Panc1 (cell line): ENCODE measurements around the gene FBXW4. TPM values are rescaled to one million over a fixed set of nuclear protein-coding genes. Genes with fewer than 3 reads are reported as not detected.

ENCODE experiments used
- ATAC-seq: fragments of 200-7000 bp; cut with Tn5 transposase; 2 replicates; pipeline ENCODE4 v1.9.1; 2020; ENCODE audit warnings: mild to moderate bottlenecking, moderate library complexity
- BruUV-seq: library from RNA; stranded (reverse); fragments of 400-500 nt; replicated peaks from 2 replicates; lab custom pipeline; 2021; lab: Mats Ljungman, UMichigan
- CTCF ChIA-PET: fragments of 300-600 bp; sonication (Branson Sonifier 250); formaldehyde crosslinking; loops from one replicate; lab custom pipeline; 2022; ENCODE audit warnings: antibody characterized with exemption; lab: Charles Lee
- POLR2A ChIA-PET: fragments of 300-600 bp; sonication (Branson Sonifier 250); formaldehyde crosslinking; loops from one replicate; lab custom pipeline; 2022; ENCODE audit warnings: antibody characterized with exemption; lab: Charles Lee
- DNase-seq: peaks from one replicate; pipeline ENCODE4 v3.0.0-alpha.2; 2010; ENCODE audit warnings: low read depth, low spot score
- H3K27ac ChIP-seq: 2 replicates; pipeline ENCODE4 v1.5.1; 2011; ENCODE audit warnings: mild to moderate bottlenecking, low read length, inconsistent platforms
- H3K27me3 ChIP-seq: fragments of 200-500 bp; sonication (Bioruptor generic); 2 replicates; pipeline ENCODE4 v1.6.0; 2014; ENCODE audit warnings: low read length, inconsistent platforms; ENCODE audit not compliant: control insufficient read depth, insufficient read depth
- H3K36me3 ChIP-seq: fragments of 200-500 bp; sonication (Bioruptor generic); 2 replicates; pipeline ENCODE4 v1.5.1; 2014; ENCODE audit warnings: inconsistent platforms, mild to moderate bottlenecking, low read length, moderate library complexity; ENCODE audit not compliant: control insufficient read depth, insufficient read depth
- H3K4me1 ChIP-seq: 2 replicates; pipeline ENCODE4 v1.5.1; 2011; ENCODE audit warnings: inconsistent platforms, mild to moderate bottlenecking, low read length, moderate library complexity; ENCODE audit not compliant: control insufficient read depth, insufficient read depth
- H3K4me3 ChIP-seq, 2 experiments: 2 replicates each; pipeline ENCODE4 v1.5.1; 2011 to 2012; ENCODE audit warnings: low read depth in 2 of 2, low read length in 2 of 2, mild to moderate bottlenecking in 2 of 2, inconsistent platforms in 1 of 2, moderate library complexity in 1 of 2
- H3K9me3 ChIP-seq: fragments of 200-500 bp; sonication (Bioruptor generic); 2 replicates; pipeline ENCODE4 v1.5.1; 2014; ENCODE audit warnings: low read depth, mild to moderate bottlenecking, inconsistent platforms, low read length, moderate library complexity; ENCODE audit not compliant: control insufficient read depth, insufficient read depth
- CTCF ChIP-seq: fragments of 450-650 bp; IDR thresholded peaks from 2 replicates; pipeline ENCODE4 v1.5.1; 2017; ENCODE audit warnings: mild to moderate bottlenecking
- POLR2AphosphoS5 ChIP-seq: IDR thresholded peaks from 2 replicates; pipeline ENCODE4 v1.6.1; 2012; ENCODE audit warnings: mild to moderate bottlenecking, low read depth, low read length, moderate library complexity
- SIN3A ChIP-seq: IDR thresholded peaks from 2 replicates; pipeline ENCODE4 v1.6.1; 2012; ENCODE audit warnings: low read depth, mild to moderate bottlenecking, low read length, moderate library complexity, borderline replicate concordance; ENCODE audit not compliant: insufficient read depth
- TCF7L2 ChIP-seq: IDR thresholded peaks from 2 replicates; pipeline ENCODE4 v1.6.1; 2011; ENCODE audit warnings: mild to moderate bottlenecking, low read depth, low read length, inconsistent platforms
- in situ Hi-C: cut with HindIII; loops from 2 replicates; pipeline ENCODE4 v1.10.0; 2016; ENCODE audit warnings: low sequenced_read_pairs, low pct_unique_long_range_greater_than_20kb
- intact Hi-C: fragments of 100-400 bp; cut with micrococcal nuclease; formaldehyde crosslinking; loops from one replicate; pipeline ENCODE4 v1.10.0; 2022; ENCODE audit not compliant: unreplicated experiment
- total RNA-seq: library from RNA; stranded (reverse); gene quantifications from one replicate; pipeline ENCODE4 v1.2.1, GENCODE V29; 2021; ENCODE audit not compliant: unreplicated experiment
- TF ChIP-seq, protein P1 (sequence below), 2 experiments: IDR thresholded peaks; 2 replicates each; pipeline ENCODE4 v1.6.1; 2011 to 2012; ENCODE audit warnings: low read depth in 2 of 2, control low read depth in 1 of 2, low read length in 1 of 2, mild to moderate bottlenecking in 1 of 2, moderate library complexity in 1 of 2; ENCODE audit not compliant: insufficient read depth in 1 of 2

The FBXW4 gene
- total RNA-seq, 1 experiment from 2014 or later: 61.5 TPM

GRCh38 chr10:101708073-101708472 lies 13.1 kb upstream of the FBXW4 start:
- no peak for ATAC-seq
- CTCF ChIA-PET: no interaction called here
- no peak for DNase-seq
- in situ Hi-C loops: no loop called here
- H3K4me1 ChIP-seq: no peaks in the 10 kb centered on the region; the same call in 1 of the 2 replicates
- H3K4me3 ChIP-seq: no peak overlapping the region
- H3K27me3 ChIP-seq: peaks cover 11% of the 10 kb centered on the region; the same call in 1 of the 2 replicates
- no TSS peak for BruUV-seq
- H3K36me3 ChIP-seq: no peaks in the 10 kb centered on the region
- H3K27ac ChIP-seq: no peak overlapping the region
- no peak for TF ChIP-seq CTCF
- TF ChIP-seq POLR2AphosphoS5: no peak
- TF ChIP-seq TCF7L2: no peak
- TF ChIP-seq, protein P1, sequence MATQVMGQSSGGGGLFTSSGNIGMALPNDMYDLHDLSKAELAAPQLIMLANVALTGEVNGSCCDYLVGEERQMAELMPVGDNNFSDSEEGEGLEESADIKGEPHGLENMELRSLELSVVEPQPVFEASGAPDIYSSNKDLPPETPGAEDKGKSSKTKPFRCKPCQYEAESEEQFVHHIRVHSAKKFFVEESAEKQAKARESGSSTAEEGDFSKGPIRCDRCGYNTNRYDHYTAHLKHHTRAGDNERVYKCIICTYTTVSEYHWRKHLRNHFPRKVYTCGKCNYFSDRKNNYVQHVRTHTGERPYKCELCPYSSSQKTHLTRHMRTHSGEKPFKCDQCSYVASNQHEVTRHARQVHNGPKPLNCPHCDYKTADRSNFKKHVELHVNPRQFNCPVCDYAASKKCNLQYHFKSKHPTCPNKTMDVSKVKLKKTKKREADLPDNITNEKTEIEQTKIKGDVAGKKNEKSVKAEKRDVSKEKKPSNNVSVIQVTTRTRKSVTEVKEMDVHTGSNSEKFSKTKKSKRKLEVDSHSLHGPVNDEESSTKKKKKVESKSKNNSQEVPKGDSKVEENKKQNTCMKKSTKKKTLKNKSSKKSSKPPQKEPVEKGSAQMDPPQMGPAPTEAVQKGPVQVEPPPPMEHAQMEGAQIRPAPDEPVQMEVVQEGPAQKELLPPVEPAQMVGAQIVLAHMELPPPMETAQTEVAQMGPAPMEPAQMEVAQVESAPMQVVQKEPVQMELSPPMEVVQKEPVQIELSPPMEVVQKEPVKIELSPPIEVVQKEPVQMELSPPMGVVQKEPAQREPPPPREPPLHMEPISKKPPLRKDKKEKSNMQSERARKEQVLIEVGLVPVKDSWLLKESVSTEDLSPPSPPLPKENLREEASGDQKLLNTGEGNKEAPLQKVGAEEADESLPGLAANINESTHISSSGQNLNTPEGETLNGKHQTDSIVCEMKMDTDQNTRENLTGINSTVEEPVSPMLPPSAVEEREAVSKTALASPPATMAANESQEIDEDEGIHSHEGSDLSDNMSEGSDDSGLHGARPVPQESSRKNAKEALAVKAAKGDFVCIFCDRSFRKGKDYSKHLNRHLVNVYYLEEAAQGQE (IDR thresholded peaks at IDR 0.05; ENCODE audit: insufficient read depth in 1 of 2, low read depth in 2 of 2, low read length in 1 of 2): no peak
- no peak for TF ChIP-seq SIN3A
- intact Hi-C loops: no loop called here
- POLR2A ChIA-PET: no interaction called here
- H3K9me3 ChIP-seq: no peaks in the 10 kb centered on the region

DNA sequence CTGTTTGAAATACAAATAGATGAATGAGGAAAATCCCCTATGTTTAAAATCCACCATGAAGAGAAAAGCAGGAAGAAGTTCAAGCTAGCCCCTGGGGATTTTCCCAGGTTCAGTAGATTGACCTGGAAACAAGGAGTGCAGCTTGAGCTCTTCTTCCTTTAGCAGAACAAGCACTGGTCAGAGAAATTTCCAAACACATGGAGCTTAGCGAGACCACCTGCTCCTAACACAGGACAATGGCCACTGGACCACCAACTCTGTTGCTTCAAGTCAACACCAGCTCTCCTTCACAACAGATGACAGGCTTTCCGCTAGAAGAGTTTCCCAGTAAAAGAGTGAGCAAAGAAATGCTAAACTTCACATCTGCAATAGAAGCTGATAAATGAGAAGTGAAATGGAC lies 9.4 kb upstream of the FBXW4 start:
- TF ChIP-seq, protein P1 (IDR thresholded peaks at IDR 0.05; ENCODE audit: insufficient read depth in 1 of 2, low read depth in 2 of 2, low read length in 1 of 2): no peak
- TF ChIP-seq CTCF (no peak), SIN3A (no peak), POLR2AphosphoS5 (no peak), TCF7L2 (no peak)
- Histone ChIP-seq H3K27ac (no peak overlapping the region), H3K9me3 (no peaks in the 10 kb centered on the region), H3K36me3 (no peaks in the 10 kb centered on the region), H3K27me3 (peaks cover 11% of the 10 kb centered on the region; the same call in 1 of the 2 replicates), H3K4me1 (no peaks in the 10 kb centered on the region), H3K4me3 (no peak overlapping the region)
- BruUV-seq: no TSS peak
- POLR2A ChIA-PET: interaction anchor here (0.5 to 0.9 kb wide), 4 partner anchors 20 to 535 kb away, joined by 3 to 5 read pairs (median 3); no protein-coding TSS in a partner anchor
- CTCF ChIA-PET: no interaction called here
- DNase-seq (no peak), ATAC-seq (no peak)
- intact Hi-C loops: no loop called here
- in situ Hi-C loops: no loop called here
